Measurements from ENCODE around the gene KIAA1755.
A peak's percentile ranks its signal among the peaks of the same experiment; 100 is the strongest.

KIAA1755 gene

DNA sequence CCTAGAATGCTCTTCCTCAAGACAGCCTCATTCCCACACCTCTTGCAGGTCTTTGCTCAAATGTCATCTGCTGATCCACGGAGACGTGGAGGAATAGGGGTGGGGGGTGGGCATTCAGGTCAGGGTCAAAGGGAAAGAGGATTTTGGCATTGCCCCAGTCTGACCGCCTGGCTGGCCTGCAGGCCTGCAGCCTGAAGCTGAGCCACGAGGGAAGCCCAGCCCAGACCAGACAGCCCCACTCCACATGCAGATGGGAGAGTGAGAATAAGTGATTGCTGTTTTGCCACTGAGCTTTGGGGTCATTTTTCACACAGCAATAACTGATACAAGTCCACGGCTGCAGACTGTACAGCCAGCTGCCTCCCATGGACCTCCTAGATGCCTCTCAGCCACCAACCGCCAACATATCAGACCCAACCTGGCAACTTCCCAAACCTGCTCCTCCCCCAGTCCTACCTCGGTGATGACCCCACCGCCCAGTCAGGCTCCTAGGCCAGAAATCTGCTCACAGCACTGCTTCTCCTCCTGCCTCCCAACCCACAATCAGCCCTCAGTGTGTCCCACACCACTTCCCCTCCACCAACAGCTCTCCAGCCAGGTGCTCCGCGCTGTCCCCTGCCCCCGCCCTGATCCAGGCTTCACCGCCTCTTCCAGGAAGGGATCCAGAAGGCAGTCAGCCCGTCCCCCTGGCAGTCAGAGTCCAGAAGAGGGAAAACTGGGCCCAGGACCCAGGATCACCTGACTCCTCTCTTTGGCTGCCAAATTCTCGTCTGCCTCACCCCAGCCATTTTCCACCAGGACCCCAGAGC, 14.0 kb downstream of the KIAA1755 start:
- no peak for DNase-seq (ENCODE audit: low spot score)
- POLR2A ChIA-PET (ENCODE audit: low non-redundant PET), result no interaction called here
- CTCF ChIA-PET, result interaction anchor here (1.3 kb wide), 1 partner anchor 24 kb away, joined by 3 read pairs; no protein-coding TSS in a partner anchor
- H3K27ac ChIP-seq, result no peak overlapping the region
- TF ChIP-seq, protein P1, sequence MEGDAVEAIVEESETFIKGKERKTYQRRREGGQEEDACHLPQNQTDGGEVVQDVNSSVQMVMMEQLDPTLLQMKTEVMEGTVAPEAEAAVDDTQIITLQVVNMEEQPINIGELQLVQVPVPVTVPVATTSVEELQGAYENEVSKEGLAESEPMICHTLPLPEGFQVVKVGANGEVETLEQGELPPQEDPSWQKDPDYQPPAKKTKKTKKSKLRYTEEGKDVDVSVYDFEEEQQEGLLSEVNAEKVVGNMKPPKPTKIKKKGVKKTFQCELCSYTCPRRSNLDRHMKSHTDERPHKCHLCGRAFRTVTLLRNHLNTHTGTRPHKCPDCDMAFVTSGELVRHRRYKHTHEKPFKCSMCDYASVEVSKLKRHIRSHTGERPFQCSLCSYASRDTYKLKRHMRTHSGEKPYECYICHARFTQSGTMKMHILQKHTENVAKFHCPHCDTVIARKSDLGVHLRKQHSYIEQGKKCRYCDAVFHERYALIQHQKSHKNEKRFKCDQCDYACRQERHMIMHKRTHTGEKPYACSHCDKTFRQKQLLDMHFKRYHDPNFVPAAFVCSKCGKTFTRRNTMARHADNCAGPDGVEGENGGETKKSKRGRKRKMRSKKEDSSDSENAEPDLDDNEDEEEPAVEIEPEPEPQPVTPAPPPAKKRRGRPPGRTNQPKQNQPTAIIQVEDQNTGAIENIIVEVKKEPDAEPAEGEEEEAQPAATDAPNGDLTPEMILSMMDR (conservative IDR thresholded peaks at IDR 0.05; ENCODE audit: low read depth), result no peak

DNA sequence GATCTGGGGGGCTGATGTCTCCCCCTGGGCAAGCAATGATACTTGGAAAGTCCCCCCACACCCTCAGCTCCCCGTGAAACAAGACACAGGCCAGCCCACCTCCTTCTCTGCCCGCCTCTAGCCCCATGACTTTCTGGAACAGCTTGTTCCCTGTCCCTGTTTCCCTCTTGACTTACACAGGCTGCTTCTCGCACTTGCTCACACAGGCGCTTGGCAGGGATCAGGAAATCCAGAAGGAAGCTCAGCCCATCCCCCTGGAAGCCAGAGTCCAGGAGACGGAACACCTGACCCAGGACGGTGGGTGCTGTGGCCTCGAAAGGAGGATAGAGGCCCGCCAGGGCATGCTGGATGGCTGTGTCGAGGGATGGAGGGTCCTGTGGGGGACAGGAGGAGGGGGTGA, 14.8 kb downstream of the KIAA1755 start:
- no peak for DNase-seq (ENCODE audit: low spot score)
- POLR2A ChIA-PET (ENCODE audit: low non-redundant PET), result no interaction called here
- TF ChIP-seq, protein P1 (conservative IDR thresholded peaks at IDR 0.05; ENCODE audit: low read depth), result no peak
- H3K27ac ChIP-seq, result no peak overlapping the region
- CTCF ChIA-PET, result interaction anchor here (1.2 to 2.8 kb wide), 3 partner anchors 12 to 25 kb away, joined by 3 to 6 read pairs (median 3); no protein-coding TSS in a partner anchor

DNA sequence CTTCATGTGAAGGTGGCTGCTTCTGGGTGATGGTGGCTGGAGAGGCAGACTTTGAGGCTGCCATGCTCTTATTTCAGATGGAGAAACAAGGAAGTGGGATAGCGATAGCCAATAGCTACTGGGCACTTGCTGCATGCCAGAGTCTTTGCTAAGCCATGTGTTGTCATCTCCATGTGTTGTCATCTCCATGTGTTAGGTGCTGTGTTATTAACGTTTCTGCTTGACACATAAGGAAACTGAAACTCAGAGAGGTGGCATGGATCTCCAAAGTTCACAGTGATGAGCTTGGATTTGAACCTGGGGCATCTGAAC, 16.9 kb downstream of the KIAA1755 start:
- CTCF ChIA-PET, result interaction anchor here (0.6 to 2.8 kb wide), 3 partner anchors 23 to 113 kb away, joined by 3 to 6 read pairs (median 3); no protein-coding TSS in a partner anchor
- no peak for DNase-seq (ENCODE audit: low spot score)
- TF ChIP-seq, protein P1 (conservative IDR thresholded peaks at IDR 0.05; ENCODE audit: low read depth), result no peak
- POLR2A ChIA-PET (ENCODE audit: low non-redundant PET), result interaction anchor here (0.6 kb wide), 1 partner anchor 208 kb away, joined by 4 read pairs; no protein-coding TSS in a partner anchor
- no peak overlapping the region for H3K27ac ChIP-seq

DNA sequence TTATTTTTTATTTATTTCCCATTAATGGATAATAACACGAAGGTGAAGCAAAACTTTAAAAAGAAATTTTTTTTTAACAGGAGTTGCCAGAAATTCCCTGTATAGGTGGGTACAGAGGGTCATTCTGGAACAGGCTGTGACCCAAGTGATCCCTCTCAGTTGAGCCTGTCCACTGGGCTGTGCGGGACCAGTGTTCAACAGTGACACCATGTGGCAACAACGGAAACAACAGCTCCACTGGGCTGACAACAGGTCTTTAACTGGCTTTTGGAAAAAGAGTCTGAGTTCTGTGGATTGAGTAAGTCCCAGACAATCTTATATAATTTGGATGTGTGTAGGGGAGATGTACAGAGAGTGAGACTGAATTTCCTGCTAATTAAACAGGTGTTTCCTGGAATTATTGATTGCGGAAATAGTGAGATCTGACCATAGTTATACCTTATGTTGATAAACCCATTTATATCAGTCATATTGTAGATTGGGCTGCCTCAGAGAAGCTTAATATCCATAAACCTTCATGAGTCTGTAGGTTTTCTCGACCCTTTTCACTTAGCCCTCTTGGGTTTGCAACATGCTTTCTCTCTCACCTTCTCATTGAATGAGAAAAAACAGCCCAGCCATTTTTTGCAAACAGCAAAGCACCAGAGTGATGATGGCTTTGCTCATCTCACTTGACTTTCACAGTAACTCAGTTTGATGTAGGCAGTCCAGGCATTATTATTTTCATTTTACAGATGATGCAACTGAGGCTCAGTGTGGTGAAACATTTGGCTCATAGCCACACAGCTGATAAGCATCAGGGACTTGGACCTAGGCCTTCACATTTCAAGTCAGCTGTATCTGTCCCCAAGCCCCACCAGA, 17.5 kb downstream of the KIAA1755 start:
- no peak overlapping the region for H3K27ac ChIP-seq
- POLR2A ChIA-PET (ENCODE audit: low non-redundant PET), result no interaction called here
- CTCF ChIA-PET, result interaction anchor here (0.6 to 2.8 kb wide), 7 partner anchors 9 to 193 kb away, joined by 3 to 7 read pairs (median 4); no protein-coding TSS in a partner anchor
- TF ChIP-seq, protein P1 (conservative IDR thresholded peaks at IDR 0.05; ENCODE audit: low read depth), result peak; percentile 48; the same call in 1 of the 2 replicates
- DNase-seq (ENCODE audit: low spot score), result no peak

DNA sequence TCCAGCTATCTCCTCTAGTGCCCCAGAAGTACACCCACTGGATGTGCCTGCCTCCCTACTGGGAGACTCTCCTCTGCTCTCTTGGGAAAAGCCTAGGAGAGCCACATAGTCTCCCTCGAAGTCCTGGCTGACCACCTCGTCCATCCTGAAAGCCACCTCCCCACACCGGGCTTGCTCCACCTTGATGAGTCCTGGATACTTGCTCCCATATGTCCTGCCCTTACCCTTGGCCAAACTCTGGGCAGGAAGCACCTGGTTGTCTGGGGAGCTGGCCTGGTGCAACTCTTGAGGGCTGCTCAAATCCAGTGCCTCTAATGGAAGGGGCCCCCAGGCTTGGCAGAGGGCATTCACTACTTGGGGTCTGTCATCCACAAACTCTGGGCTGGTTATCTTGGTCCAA, 19.3 kb downstream of the KIAA1755 start:
- H3K27ac ChIP-seq, result no peak overlapping the region
- no peak for DNase-seq (ENCODE audit: low spot score)
- ChIA-PET CTCF (interaction anchor here (0.6 to 2.7 kb wide), 4 partner anchors 64 to 437 kb away, joined by 3 to 8 read pairs (median 4); no protein-coding TSS in a partner anchor), POLR2A (ENCODE audit: low non-redundant PET) (no interaction called here)
- TF ChIP-seq, protein P1 (conservative IDR thresholded peaks at IDR 0.05; ENCODE audit: low read depth), result no peak

DNA sequence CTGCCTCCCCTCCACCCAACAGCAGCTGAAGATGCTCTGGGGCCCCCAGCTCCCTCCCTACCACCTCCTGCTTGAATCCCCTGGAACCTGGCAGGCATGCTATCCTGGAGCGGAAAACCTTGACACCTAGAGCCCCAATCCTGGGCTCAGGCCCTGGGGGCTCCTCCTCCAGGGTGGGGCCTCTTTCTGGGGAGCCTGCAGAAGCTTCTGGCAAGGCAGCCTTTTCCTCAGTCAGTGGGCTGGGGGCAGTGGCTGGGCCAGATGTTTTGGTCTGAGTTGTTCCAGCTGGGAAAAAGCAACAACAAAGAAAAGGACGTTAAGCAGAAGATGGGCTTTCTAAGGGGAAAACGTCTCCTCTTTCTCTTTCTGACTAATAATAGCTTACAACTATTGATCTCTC, 21.1 kb downstream of the KIAA1755 start:
- ChIA-PET POLR2A (ENCODE audit: low non-redundant PET) (no interaction called here), CTCF (interaction anchor here (0.5 to 2.7 kb wide), 4 partner anchors 19 to 334 kb away, joined by 3 to 8 read pairs (median 3); no protein-coding TSS in a partner anchor)
- TF ChIP-seq, protein P1 (conservative IDR thresholded peaks at IDR 0.05; ENCODE audit: low read depth), result no peak
- DNase-seq (ENCODE audit: low spot score), result no peak
- no peak overlapping the region for H3K27ac ChIP-seq

All from RWPE1 (cell line).